SH-SY5Y (cell line): ENCODE measurements around the gene SH2D7.

Experiments used
- GATA2 ChIP-seq: IDR thresholded peaks from 2 replicates; pipeline ENCODE4 v1.6.1; 2011; ENCODE audit warnings: mild to moderate bottlenecking, low read depth, low read length
- GATA3 ChIP-seq: IDR thresholded peaks from 2 replicates; pipeline ENCODE4 v1.6.1; 2011; ENCODE audit warnings: low read depth, mild to moderate bottlenecking, low read length, moderate library complexity

SH2D7 gene

GRCh38 chr15:78110916-78111475, 18.6 kb downstream of the SH2D7 start:
- TF ChIP-seq GATA3 = no peak
- TF ChIP-seq GATA2 = no peak

DNA sequence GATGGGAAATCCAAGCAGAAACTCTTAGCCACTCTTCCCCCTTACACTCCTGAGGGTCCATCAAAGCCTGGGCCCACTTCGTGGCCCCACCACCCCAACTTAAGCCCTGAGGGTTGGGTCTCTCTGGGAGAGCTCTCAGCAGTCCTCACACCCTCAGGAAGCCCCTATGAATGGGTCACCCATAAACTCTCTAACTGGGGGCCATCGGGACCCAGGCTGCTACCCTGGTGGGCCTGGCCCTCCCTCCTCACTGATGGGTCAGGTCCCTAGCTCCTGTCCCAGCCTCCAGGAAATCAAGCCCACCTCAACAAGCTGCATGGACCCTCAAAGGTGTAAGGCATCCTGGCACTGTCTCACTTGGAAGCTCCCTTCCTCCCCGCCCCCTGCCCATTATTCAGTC, 19.4 kb downstream of the SH2D7 start:
- TF ChIP-seq GATA3 (no peak), GATA2 (no peak)

DNA sequence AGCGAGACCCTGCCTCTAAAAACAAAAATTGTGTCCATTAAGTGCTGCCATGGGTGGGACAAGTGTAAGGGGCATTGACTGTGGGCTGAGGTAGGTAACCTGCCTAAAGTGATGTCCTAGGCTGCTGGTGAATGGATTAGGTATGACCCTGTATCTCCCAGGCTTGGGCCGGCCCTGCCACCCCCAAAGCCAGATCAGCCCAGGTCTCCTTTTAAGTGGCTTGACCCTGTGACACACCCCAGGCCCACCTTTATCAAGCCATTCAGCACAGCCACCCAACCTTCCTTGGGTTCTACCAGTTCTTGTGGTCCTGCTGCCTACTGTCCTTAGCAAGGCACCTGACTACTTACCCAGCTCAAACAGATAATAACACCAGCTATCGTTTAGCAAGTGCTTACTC, 20.2 kb downstream of the SH2D7 start:
- TF ChIP-seq GATA3 (no peak), GATA2 (no peak)

- TF ChIP-seq GATA2 (no peak), GATA3 (no peak)
Observed at GRCh38 chr15:78120523-78120922, 28.2 kb downstream of the SH2D7 start.

DNA sequence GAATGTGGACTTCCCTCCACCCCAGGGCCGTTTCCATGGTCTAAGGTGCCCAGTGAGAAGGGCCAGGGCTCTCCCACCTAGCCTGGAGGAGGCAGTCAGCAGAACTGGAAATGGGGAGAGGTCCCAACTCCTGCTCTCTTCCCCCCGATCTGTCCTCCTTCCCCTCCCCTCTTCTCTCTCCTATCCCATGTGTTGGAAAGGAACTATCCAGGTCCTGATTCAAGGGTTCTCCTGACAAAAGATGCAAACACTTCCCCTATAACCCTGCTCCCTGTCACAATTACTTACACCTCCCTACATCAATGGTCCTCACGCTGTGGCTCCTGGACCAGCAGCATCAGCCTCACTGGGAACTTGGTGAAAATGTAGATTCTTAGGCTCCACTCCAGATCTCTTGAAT, 32.9 kb downstream of the SH2D7 start:
- TF ChIP-seq GATA3 (no peak), GATA2 (no peak)

DNA sequence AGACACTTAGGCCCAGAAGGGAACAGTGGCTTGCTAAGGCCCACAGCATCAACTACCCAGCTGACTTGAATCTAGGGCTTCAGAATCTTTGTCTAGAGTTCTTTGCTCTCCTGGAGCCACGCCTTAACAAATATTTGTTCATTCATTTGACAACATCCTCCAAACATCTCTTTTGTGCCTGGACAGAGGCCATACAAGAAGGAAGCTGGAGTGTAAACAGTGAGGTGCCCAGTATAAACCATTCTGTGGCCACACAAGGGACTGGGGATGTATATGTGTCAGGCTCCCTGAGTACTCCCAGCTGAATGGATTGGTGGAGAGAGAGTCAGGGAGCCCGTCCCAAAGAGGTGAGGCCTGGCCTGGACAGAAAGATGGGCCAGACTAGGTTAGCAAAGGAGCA, 35.5 kb downstream of the SH2D7 start:
- TF ChIP-seq GATA3 (no peak), GATA2 (no peak)

- no peak for TF ChIP-seq GATA2
- TF ChIP-seq GATA3 = no peak
Observed at GRCh38 chr15:78129077-78129750, 36.9 kb downstream of the SH2D7 start.

DNA sequence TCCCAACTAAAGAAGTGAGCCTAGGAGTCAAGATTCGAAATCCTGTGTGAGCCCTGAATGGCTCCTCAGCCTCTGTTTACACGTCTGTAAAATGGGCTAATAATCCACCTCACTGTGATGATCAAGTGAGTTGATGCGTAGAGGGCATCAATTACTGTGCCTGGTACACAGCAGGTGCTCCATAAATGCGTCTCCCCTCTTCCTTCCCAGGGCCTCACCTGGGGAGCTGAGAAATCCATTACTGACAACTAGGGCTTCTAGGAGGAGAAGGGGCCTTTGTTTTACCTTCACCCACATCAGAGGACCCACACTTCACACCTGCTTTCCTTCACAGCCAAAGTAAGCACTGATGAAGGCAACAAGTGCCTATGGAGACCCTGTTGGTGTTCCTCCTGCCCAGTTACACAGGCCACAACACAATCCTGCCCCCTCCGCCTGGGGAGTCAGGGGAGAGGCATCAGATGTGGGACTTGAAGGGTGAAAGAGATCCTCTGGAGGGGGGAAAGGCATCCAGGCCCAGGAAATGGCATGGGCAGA, 37.5 kb downstream of the SH2D7 start:
- TF ChIP-seq GATA3 = no peak
- TF ChIP-seq GATA2 = no peak

- TF ChIP-seq GATA2 (no peak), GATA3 (no peak)
Observed at GRCh38 chr15:78130466-78131294, 38.3 kb downstream of the SH2D7 start.

DNA sequence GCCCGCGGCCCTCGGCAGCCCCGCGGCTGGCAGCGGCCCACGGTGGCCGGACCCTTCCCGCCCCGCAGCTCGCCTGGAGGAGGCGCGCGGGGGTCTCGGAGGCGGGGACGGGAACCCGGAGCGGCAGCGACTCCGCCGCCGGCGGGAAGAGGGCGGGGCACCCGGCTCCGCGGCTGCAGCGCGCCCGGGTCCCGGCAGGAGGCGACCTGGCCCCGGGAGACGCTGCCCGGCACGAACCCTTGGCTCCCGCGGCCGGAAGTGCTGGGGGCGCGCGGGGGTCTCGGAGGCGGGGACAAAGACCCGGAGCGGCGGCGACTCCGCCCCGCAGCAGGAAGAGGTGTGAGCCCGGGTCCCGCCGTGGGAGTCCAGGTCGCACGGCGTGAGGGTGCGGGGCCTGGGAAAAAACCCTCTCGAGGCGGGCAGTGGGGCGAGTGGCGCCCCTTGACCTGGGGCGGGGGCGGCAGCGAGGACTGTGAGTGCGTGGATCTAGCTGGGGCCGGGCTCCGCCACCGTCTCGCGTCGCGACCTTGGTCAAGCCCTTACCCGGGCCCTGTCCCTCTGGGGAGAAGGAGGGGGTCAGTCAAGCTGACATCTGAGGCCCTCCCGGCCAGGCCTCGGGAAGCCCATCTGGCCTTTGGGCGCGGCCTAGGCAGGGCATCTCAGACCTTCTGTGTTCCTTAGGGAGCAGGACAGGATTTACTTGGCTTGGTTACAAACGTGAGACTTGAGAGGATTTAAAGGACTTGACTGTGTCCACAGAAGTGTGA, 39.1 kb downstream of the SH2D7 start, which contains the start of gene CIB2:
TSS of gene CIB2 (minus strand) at position 151 of the 767 bp plus-strand sequence. CDS start 230 bp downstream, outside the sequence.
- TF ChIP-seq GATA2 (0 out of 2 replicates have a peak, but pooled peaks have one; percentile 28), GATA3 (no peak)

- TF ChIP-seq GATA3 = no peak
Observed at GRCh38 chr15:78133801-78134200, 41.4 kb downstream of the SH2D7 start.

DNA sequence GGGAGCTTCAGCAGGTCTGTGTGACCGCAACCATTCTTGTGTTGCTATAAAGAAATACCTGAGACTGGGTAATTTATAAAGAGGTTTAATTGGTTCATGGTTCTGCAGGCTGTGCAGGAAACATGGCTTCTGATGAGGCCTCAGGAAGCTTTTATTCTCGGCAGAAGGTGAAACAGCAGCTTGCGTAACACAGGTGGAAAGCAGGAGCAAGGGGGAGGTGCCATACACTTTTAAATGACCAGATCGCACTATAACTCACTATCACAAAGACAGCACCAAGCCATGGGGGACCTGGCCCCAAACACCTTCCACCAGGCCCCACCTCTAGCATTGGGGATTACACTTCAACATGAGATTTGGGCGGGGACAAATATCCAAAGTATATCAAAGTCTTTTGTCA, 47.2 kb downstream of the SH2D7 start:
- TF ChIP-seq GATA2 = no peak
- TF ChIP-seq GATA3 = no peak

DNA sequence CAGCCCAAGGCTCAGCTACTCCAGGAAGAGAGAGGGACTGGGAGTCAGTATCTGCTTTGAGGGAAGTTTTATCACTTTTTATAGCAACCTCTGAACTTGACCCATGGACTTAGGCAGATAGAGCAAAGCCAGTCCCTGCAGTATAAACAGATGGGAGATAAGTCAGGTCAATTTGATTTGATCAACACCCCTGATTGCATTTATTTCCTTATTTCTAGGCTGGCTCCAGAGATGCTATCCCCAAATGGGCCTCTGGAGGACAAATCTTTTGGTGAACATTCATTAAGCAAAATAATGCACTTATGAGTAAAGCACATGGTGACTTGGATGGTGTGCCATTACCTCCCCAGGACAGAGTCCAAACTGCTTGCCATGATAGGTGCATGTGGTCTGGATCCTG, 47.9 kb downstream of the SH2D7 start:
- TF ChIP-seq GATA3 (no peak), GATA2 (peak; percentile 61)

GRCh38 chr15:78142332-78142731, 50.0 kb downstream of the SH2D7 start:
- no peak for TF ChIP-seq GATA2
- no peak for TF ChIP-seq GATA3
